Activated naive CD4-positive, alpha-beta T cell treated with anti-CD3 and anti-CD28 coated beads, Interleukin-2, amount 10 ng/mL, durations not matched to agents 7 days and 5 days (primary cell): ENCODE data around the gene ZNF446.
A peak's percentile ranks its signal among the peaks of the same experiment; 100 is the strongest.
"Not testable (repeated sequence)": the region's sequence is repeated elsewhere in the genome, so short reads cannot be mapped to it uniquely, and the experiment has no call there.

Experiments
- CTCF ChIA-PET: fragments of 350-600 bp; sonication (Branson Sonifier 250); formaldehyde crosslinking; loops from one replicate; lab custom pipeline; 2021; ENCODE audit warnings: antibody characterized with exemption; lab: Charles Lee
- DNase-seq: peaks from one replicate; pipeline ENCODE4 v3.0.0-alpha.2; 2020
- H3K27ac Mint-ChIP-seq: one replicate; pipeline ENCODE4 v1.8.0; 2021; ENCODE audit warnings: mild to moderate bottlenecking, moderate library complexity, mixed read lengths
- H3K27me3 Mint-ChIP-seq: one replicate; pipeline ENCODE4 v1.8.0; 2021; ENCODE audit warnings: mild to moderate bottlenecking, mixed read lengths
- H3K36me3 Mint-ChIP-seq: one replicate; pipeline ENCODE4 v1.8.0; 2021; ENCODE audit warnings: mixed read lengths
- H3K4me1 Mint-ChIP-seq: one replicate; pipeline ENCODE4 v1.8.0; 2021; ENCODE audit warnings: mixed read lengths
- H3K4me3 Mint-ChIP-seq: one replicate; pipeline ENCODE4 v1.8.0; 2021; ENCODE audit warnings: mild to moderate bottlenecking, moderate library complexity, mixed read lengths
- H3K9me3 Mint-ChIP-seq: one replicate; pipeline ENCODE4 v1.8.0; 2021; ENCODE audit warnings: mixed read lengths

Gene ZNF446

DNA sequence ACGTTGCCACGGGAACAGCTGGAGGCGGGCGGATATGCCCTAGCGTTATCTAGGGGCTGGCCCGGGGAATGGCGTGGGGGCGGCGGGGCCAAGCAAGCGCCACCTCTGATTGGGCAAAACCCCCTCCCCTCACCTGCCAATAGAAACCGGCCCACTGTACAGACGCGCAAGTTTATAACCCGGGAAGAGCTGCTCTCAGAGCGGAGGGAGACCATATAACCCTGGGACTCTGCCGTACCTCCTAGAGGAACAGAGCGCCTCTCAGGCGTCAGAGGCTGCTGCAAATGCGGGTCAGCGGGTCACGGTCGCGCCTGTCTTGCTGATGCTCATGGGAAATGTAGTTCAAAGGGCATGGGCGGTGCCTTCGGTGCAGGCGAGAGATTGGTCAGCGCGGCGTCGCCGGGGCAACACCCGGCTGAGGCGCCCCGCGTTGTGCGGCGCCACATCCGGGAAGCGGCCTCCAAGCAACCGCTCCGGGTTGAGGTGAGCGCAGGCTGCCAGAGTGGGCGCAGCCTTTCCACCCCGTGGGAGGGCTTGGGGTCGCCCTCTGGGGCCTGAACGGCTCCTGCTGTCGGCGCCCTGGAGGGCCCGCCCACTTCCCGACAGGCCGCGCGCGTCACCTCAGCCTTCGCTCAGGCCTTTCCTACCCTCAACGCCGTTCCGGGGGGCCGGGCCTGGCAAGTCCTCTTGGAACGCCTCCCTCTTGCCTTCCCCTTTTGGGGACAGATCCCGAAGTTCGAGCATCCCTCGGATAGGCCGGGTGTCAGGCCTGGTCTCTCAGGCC is at the start of gene ZNF446:
TSS of gene ZNF446 (plus strand) at position 639 of the 784 bp plus-strand sequence. CDS start 867 bp downstream, outside the sequence.
- CTCF ChIA-PET = no interaction called here
- H3K4me3 Mint-ChIP-seq = peak within 1 kb of the TSS; percentile 94
- H3K36me3 Mint-ChIP-seq = peaks cover 8% of the 10 kb centered on the region

DNA sequence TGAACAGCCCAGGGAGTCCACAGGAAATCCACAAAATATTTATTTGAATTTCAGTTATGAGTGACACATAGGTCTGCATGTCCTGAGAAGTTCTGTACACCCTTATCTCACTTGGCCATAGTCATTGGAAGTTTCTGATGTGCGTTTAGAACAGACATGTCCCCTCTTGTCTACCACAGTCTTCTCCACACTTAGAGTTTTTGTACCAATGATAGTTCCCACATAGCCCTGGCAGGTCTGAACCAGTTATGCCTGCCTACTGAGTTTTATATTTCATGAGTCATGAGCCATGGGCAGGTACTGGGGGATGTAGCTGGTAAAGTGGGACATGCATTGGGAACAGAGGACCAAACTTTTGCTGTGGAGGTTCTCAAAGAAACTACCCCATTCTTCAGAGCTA is 47.5 kb upstream of the ZNF446 start:
- H3K4me3 Mint-ChIP-seq = no peak overlapping the region
- H3K9me3 Mint-ChIP-seq = peaks cover 75% of the 10 kb centered on the region
- no peak for DNase-seq
- no peaks in the 10 kb centered on the region for H3K4me1 Mint-ChIP-seq
- no peaks in the 10 kb centered on the region for H3K27me3 Mint-ChIP-seq
- peaks cover 20% of the 10 kb centered on the region for H3K36me3 Mint-ChIP-seq
- CTCF ChIA-PET = interaction anchor here (1.8 kb wide), 1 partner anchor 200 kb away, joined by 5 read pairs; the partner anchor contains the start of gene ZNF544
- no peak overlapping the region for H3K27ac Mint-ChIP-seq

More for the DNA sequence above, at the start of gene ZNF446:
- DNase-seq = peak; percentile 98
- Mint-ChIP-seq H3K4me1 (peaks cover 34% of the 10 kb centered on the region), H3K9me3 (no peaks in the 10 kb centered on the region), H3K27ac (peak within 1 kb of the TSS; percentile 98), H3K27me3 (no peaks in the 10 kb centered on the region)

DNA sequence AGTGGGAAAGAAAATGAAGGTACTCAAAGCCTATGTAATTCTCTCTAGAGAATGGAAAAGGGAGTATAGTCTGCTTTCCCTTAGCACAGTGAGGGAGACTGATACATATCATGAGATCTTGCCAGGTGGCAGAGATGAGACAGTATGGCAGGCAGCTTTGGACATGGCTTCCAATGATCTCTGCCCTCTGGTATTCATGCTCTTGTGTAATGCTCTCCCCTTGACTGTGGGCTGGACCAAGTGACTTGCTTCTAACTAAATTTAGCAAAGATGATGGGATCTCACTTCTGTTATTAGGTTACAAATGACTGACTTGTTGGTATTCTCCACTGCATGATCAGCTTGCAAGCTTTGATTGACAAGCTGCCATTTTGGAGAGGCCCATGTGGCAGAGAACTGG is 46.4 kb upstream of the ZNF446 start:
- Mint-ChIP-seq H3K4me3 (no peak overlapping the region), H3K36me3 (peaks cover 31% of the 10 kb centered on the region), H3K4me1 (no peaks in the 10 kb centered on the region), H3K27ac (no peak overlapping the region), H3K9me3 (peaks cover 85% of the 10 kb centered on the region), H3K27me3 (no peaks in the 10 kb centered on the region)
- DNase-seq = no peak
- CTCF ChIA-PET = interaction anchor here (1.8 kb wide), 1 partner anchor 201 kb away, joined by 5 read pairs; the partner anchor contains the start of gene ZNF544

DNA sequence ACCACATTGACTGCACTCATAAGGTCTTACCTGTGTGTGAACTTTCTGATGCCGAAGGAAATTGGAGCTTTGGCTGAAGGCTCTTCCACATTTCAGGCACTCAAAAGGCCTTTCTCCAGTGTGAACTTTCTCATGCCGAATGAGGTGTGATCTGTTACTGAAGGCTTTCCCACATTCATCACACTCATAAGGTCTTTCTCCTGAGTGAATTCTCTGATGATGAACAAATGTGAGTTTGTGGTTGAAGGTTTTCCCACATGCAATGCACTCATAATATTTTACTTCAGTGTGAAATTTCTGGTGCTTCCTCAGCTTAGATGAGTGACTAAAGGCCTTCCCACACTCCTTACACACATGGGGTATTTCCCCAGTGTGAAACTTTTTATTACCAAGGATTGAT is 41.9 kb upstream of the ZNF446 start:
- H3K4me1 Mint-ChIP-seq = peaks cover 11% of the 10 kb centered on the region
- no peak overlapping the region for H3K27ac Mint-ChIP-seq
- CTCF ChIA-PET = no interaction called here
- H3K9me3 Mint-ChIP-seq = peaks cover 86% of the 10 kb centered on the region
- no peak overlapping the region for H3K4me3 Mint-ChIP-seq
- peaks cover 63% of the 10 kb centered on the region for H3K36me3 Mint-ChIP-seq
- peaks cover 3% of the 10 kb centered on the region for H3K27me3 Mint-ChIP-seq
- no peak for DNase-seq

DNA sequence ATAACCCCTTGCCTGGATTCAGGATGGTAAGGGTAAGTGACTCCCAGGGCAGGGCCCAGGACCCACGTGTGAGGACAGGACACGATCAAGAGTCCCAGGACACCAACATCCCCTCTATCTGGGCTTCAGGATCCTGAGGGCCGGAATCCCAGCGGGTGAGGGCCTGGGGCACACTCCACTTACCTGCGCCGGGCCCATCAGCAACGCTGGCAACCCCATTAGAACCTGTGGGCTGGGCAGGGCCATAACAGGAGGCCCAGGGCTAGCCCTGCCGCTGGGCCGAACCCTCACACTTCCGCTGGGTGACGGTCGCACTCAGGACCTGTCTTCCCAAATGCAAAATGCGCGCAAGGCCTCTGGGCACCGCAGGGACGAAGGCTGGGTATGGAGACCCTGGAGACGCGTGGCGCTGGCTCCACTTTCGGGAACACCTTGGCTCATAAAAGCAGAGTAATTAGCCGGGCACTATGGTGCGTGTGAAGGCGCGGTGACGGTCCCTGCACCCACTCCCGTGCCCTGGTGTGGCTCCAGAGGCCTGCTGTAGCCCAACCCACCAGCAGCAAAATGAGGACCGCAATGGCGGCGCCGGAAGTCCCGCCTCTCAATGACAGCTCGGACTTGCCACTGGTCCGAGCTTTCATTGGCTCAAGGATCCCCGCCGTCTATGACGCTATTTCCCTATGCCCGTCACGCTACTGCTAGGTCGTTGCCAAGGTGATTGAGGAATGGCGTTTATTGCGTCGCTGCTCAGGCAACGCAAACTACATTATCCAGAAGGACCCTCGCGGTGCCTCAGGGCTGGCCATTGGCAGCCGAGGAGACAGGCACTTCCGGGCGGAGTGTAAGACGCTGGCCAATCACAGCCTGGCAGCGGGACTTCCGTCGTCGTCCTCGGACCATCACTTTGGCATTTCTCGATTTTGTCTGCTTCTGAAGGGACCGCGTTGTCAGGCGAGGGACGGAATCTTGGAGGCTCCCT is 36.3 kb upstream of the ZNF446 start, which contains the start of gene ZNF132:
TSS of gene ZNF132 (minus strand) at position 578 of the 979 bp plus-strand sequence. CDS start at position 246, 332 bp downstream.
- Mint-ChIP-seq H3K27ac (peak within 1 kb of the TSS; percentile 96), H3K4me1 (peaks cover 28% of the 10 kb centered on the region), H3K36me3 (peaks cover 50% of the 10 kb centered on the region), H3K4me3 (peak within 1 kb of the TSS; percentile 96), H3K27me3 (peaks cover 3% of the 10 kb centered on the region), H3K9me3 (peaks cover 63% of the 10 kb centered on the region)
- CTCF ChIA-PET = no interaction called here
- DNase-seq = peak; percentile 97

DNA sequence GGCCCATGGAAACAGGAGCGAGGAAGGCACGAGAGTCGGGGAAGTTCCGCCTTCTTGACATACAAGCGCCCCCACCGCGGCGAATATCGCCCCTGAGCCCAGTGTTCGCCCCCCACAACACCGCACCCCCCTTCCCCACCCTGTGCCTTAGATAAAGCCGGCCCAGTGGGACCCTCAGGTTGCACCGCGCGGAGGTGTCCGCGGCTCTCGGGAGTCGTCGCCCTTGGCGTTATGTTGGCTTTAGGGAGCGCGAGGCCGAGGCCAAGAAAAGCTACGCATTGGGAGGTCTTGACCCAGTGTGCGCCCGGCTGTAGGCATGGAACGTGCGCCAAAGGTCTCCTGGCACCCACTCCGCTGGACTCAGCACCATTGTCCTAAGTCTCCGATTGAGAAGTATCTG is 35.6 kb upstream of the ZNF446 start:
- peaks cover 43% of the 10 kb centered on the region for H3K36me3 Mint-ChIP-seq

DNA sequence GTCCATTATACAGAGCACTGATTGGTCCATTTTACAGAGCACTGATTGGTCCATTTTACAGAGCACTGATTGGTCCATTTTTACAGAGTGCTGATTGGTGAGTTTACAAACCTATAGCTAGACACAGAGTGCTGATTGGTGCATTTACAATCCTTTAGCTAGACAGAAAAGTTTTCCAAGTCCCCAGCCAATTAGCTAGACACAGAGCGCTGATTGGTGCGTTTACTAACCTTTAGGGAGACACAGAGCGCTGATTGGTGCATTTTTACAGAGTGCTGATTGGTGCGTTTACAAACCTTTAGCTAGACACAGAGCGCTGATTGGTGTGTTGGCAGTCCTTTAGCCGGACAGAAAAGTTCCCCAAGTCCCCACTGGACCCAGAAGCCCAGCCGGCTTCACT is 33.2 kb upstream of the ZNF446 start:
- H3K4me3 Mint-ChIP-seq = not testable (repeated sequence)

More for the DNA sequence above, 35.6 kb upstream of the ZNF446 start:
- Mint-ChIP-seq H3K4me1 (peaks cover 28% of the 10 kb centered on the region), H3K27ac (peak overlapping the region; percentile 96), H3K27me3 (peaks cover 3% of the 10 kb centered on the region), H3K4me3 (peak overlapping the region; percentile 96), H3K9me3 (peaks cover 57% of the 10 kb centered on the region)
- DNase-seq = no peak
- CTCF ChIA-PET = no interaction called here

DNA sequence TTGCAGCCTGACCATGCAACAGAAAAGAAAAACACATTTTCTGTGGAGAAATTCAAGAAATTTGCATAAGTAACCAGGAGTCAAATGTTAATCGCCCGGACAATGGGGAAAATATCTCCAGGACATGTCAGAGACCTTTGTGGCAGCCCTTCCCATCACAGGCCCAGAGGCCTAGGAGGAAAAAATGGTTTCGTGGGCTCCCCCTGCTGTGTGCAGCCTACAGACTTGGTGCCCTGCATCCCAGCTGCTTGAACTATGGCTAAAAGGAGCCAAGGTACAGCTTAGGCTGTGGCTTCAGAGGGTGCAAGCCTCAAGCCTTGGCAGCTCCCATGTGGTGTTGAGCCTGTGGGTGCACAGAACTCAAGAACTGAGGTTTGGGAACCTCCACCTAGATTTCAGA is 27.3 kb upstream of the ZNF446 start:
- H3K4me3 Mint-ChIP-seq, H3K27ac Mint-ChIP-seq, CTCF ChIA-PET, DNase-seq: not testable (repeated sequence)
- Mint-ChIP-seq H3K27me3 (peaks cover 38% of the 10 kb centered on the region), H3K9me3 (peaks cover 16% of the 10 kb centered on the region), H3K4me1 (peaks cover 22% of the 10 kb centered on the region), H3K36me3 (peaks cover 14% of the 10 kb centered on the region)

More for the DNA sequence above, 33.2 kb upstream of the ZNF446 start:
- H3K27ac Mint-ChIP-seq, CTCF ChIA-PET, DNase-seq: not testable (repeated sequence)
- Mint-ChIP-seq H3K27me3 (peaks cover 16% of the 10 kb centered on the region), H3K4me1 (peaks cover 25% of the 10 kb centered on the region), H3K9me3 (peaks cover 41% of the 10 kb centered on the region), H3K36me3 (peaks cover 27% of the 10 kb centered on the region)

DNA sequence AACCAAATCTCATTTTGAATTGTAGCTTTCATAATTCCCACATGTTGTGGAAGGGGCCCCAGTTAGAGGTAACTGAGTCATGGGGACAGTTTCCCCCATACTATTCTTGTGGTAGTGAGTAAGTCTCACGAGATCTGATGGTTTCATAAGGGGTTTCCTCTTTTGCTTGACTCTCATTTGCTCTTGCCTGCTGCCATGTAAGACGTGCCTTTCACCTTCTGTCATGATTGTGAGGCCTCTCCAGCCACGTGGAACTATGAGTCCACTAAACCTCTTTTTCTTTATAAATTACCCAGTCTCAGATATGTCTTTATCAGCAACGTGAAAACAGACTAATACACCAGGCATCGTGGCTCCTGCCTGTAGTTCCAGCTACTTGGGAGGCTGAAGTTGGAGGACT is 26.2 kb upstream of the ZNF446 start:
- CTCF ChIA-PET, H3K4me3 Mint-ChIP-seq, DNase-seq, H3K27ac Mint-ChIP-seq: not testable (repeated sequence)
- Mint-ChIP-seq H3K36me3 (peaks cover 21% of the 10 kb centered on the region), H3K9me3 (peaks cover 13% of the 10 kb centered on the region), H3K27me3 (peaks cover 38% of the 10 kb centered on the region), H3K4me1 (peaks cover 22% of the 10 kb centered on the region)

DNA sequence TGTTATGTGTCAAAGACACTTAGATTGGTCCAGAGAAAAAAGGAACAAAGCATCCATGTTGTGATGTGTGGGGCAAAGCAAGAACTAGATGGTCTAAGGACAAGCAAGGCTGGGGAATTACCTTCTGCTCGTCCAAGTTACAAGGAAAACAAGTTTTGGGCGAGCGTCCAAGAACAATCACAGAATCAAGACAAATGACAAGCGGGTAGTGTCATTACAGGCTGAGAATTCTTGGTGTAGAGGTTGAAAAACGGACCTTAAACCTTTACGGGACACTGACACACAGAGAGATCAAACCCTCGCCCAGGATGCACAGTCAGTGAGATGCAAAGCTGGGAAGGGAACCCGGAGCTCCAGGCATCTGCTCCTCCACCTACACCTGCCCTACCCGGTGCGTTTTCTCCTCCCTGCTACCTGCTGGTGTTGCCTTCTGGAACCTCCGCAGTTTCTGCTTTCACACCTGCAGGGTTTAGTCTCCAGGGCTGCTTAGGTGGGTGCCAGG is 25.2 kb upstream of the ZNF446 start:
- DNase-seq = no peak
- Mint-ChIP-seq H3K9me3 (peaks cover 13% of the 10 kb centered on the region), H3K4me3 (peak overlapping the region; percentile 67), H3K4me1 (peaks cover 22% of the 10 kb centered on the region), H3K27ac (peak overlapping the region; percentile 70), H3K36me3 (peaks cover 23% of the 10 kb centered on the region), H3K27me3 (peaks cover 38% of the 10 kb centered on the region)
- CTCF ChIA-PET = interaction anchor here (0.8 to 1.0 kb wide), 2 partner anchors 42 to 88 kb away, joined by 3 read pairs; partner anchors contain the start of genes ZNF497 and ZNF584

DNA sequence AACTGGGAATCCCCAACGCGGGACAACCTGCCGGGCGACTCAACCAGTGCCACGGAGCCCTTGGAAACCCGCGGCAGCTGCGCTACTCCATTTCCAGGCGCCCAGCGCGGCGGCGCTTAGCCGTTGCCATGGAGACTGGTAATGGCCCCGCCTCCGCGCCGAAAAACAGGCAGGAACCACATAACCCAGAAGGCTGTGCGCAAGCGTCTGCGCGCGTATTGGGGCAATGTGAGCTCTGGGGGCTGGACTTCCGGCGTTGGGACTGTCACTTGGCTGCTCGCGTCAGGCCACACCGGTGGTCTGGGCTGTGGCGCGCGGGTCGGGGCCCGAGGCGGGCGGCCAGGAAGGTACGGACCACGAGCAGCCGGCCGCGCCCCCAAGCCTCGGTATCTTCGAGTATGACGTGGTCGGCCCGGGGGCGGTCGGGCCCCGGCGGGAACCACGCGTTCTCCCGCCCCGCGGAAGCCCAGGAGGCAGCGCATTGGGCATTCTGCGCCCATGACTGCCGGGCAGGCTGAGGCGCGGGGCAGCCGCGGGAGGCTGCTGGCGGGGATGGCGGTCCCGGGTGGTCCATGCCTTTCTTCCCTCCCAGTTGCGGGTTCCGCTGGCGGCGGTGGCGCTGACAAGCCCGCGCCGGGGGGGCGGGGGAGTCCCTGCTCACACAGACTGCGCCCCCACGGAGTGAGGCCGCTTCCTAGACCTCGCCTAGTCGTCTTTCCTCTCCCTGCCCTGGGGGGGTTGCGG is 24.6 kb upstream of the ZNF446 start, which contains the start of gene ZNF324B:
TSS of gene ZNF324B (plus strand) at position 265 of the 744 bp plus-strand sequence. CDS start 2,080 bp downstream, outside the sequence.
- Mint-ChIP-seq H3K27ac (peak within 1 kb of the TSS; percentile 70), H3K27me3 (peaks cover 32% of the 10 kb centered on the region), H3K36me3 (peaks cover 28% of the 10 kb centered on the region), H3K9me3 (peaks cover 13% of the 10 kb centered on the region), H3K4me1 (peaks cover 22% of the 10 kb centered on the region), H3K4me3 (peak within 1 kb of the TSS; percentile 67)
- DNase-seq = peak; percentile 98
- CTCF ChIA-PET = interaction anchor here (0.8 to 1.0 kb wide), 2 partner anchors 43 to 89 kb away, joined by 3 read pairs; partner anchors contain the start of genes ZNF497 and ZNF584

DNA sequence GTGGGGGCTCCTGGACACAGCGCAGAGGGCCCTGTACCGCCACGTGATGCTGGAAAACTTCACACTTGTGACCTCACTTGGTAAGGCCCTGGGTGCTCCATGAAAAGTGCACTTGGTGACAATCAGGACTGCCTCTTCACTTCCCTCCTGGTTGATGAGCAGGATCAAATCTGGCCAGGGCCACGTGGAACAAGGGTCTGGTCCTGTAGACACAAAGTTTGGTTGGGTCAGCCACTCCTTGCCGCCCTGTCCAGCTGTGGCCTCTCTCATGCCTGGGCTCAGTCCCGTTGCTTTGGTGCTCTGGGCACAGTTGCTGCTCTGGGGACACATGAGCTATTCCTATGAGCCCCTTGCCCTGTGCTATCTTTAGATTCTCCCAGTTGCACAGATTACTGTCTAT is 22.4 kb upstream of the ZNF446 start:
- H3K36me3 Mint-ChIP-seq = peaks cover 34% of the 10 kb centered on the region
- H3K4me1 Mint-ChIP-seq = peaks cover 22% of the 10 kb centered on the region
- CTCF ChIA-PET = no interaction called here
- DNase-seq = no peak
- peaks cover 22% of the 10 kb centered on the region for H3K27me3 Mint-ChIP-seq
- H3K27ac Mint-ChIP-seq = no peak overlapping the region
- peaks cover 6% of the 10 kb centered on the region for H3K9me3 Mint-ChIP-seq
- no peak overlapping the region for H3K4me3 Mint-ChIP-seq

DNA sequence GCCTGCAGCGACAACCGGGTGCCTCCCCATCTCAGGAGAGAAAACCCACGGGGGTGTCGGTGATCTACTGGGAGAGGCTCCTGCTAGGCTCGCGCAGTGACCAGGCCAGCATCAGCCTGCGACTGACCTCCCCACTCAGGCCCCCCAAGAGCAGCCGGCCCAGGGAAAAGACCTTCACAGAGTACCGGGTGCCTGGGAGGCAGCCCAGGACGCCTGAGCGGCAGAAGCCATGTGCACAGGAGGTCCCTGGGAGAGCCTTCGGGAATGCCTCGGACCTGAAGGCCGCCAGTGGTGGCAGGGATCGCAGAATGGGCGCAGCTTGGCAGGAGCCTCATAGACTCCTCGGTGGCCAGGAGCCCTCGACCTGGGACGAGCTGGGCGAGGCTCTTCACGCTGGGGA is 20.8 kb upstream of the ZNF446 start:
- no peaks in the 10 kb centered on the region for H3K9me3 Mint-ChIP-seq
- no peak for DNase-seq
- H3K27ac Mint-ChIP-seq = no peak overlapping the region
- H3K36me3 Mint-ChIP-seq = peaks cover 36% of the 10 kb centered on the region
- CTCF ChIA-PET = no interaction called here
- H3K4me3 Mint-ChIP-seq = no peak overlapping the region
- H3K27me3 Mint-ChIP-seq = peaks cover 8% of the 10 kb centered on the region
- peaks cover 22% of the 10 kb centered on the region for H3K4me1 Mint-ChIP-seq
